ENCODE results near the gene AMER3. TPM values are rescaled to one million over a fixed set of nuclear protein-coding genes. Genes with fewer than 3 reads are reported as not detected.

The AMER3 gene
- total and polyA plus RNA-seq, 2 of the 4 experiments (the other 2 are of a cell fraction) = not detected

DNA sequence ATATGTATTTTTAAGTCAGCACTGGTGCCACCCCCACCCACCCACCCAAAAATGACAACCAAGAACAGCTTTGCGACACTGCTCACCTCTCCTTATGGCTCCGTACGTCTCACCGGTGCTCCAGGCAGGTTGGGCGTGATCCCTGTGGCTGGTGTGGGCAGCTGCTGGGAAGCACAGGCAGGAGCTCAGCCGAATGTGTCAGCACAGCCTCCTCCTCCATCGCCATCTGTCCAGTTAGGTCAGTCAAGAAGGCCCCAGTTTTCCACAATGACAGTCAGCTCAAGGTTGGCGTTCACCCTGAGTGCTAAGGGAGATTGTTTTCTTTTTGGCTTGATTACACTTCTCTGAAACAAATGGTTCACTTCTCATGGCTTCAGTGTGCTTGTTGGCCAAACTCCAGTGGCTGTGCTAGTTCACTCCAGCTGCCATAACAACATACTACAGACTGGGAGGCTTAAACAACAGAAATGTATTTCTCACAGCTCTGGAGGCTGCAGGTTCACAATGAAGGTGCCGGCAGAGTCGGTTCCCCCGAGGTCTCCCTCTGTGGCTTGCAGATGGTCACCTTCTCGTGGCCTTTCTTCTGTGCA lies 30.2 kb downstream of the AMER3 start:
- H3K79me1 ChIP-seq (ENCODE audit: low read depth in 1 of 2, low read length in 2 of 2) = no peaks in the 10 kb centered on the region
- in situ Hi-C loops (cut with MboI; ENCODE audit: low sequenced_read_pairs) = no loop called here
- no TSS peak for BruUV-seq (replicated peaks)

More for the DNA sequence above, 30.2 kb downstream of the AMER3 start:
- TF ChIP-seq MAZ (IDR thresholded peaks at IDR 0.05; ENCODE audit: borderline replicate concordance, low read depth, low read length) (no peak), SMC3 (IDR thresholded peaks at IDR 0.05; ENCODE audit: low read depth, low read length) (no peak), NFE2L2 (IDR thresholded peaks at IDR 0.05; ENCODE audit: low read depth, low read length) (no peak), MAFK (IDR thresholded peaks at IDR 0.05; ENCODE audit: low read depth, low read length) (no peak), MXI1 (IDR thresholded peaks at IDR 0.05; ENCODE audit: borderline replicate concordance, low read depth, low read length) (no peak), CEBPB (IDR thresholded peaks at IDR 0.05; ENCODE audit: low read depth, low read length) (no peak), POLR2A (IDR thresholded peaks at IDR 0.05; ENCODE audit: low read depth, low read length) (no peak), CHD1 (IDR thresholded peaks at IDR 0.05; ENCODE audit: low read depth, low read length) (no peak), FOS (IDR thresholded peaks at IDR 0.05; ENCODE audit: low read depth, low read length) (no peak), BHLHE40 (IDR thresholded peaks at IDR 0.05; ENCODE audit: low read depth, low read length) (no peak), RAD21 (IDR thresholded peaks at IDR 0.05; ENCODE audit: low read length) (no peak), RFX5 (IDR thresholded peaks at IDR 0.05; ENCODE audit: low read depth, low read length) (no peak), RCOR1 (IDR thresholded peaks at IDR 0.05; ENCODE audit: insufficient replicate concordance, low read length) (no peak)
- TF ChIP-seq, protein P1, sequence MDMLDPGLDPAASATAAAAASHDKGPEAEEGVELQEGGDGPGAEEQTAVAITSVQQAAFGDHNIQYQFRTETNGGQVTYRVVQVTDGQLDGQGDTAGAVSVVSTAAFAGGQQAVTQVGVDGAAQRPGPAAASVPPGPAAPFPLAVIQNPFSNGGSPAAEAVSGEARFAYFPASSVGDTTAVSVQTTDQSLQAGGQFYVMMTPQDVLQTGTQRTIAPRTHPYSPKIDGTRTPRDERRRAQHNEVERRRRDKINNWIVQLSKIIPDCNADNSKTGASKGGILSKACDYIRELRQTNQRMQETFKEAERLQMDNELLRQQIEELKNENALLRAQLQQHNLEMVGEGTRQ (IDR thresholded peaks at IDR 0.05; ENCODE audit: low read depth, low read length) = no peak
- TF ChIP-seq, protein P2, sequence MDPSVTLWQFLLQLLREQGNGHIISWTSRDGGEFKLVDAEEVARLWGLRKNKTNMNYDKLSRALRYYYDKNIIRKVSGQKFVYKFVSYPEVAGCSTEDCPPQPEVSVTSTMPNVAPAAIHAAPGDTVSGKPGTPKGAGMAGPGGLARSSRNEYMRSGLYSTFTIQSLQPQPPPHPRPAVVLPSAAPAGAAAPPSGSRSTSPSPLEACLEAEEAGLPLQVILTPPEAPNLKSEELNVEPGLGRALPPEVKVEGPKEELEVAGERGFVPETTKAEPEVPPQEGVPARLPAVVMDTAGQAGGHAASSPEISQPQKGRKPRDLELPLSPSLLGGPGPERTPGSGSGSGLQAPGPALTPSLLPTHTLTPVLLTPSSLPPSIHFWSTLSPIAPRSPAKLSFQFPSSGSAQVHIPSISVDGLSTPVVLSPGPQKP (IDR thresholded peaks at IDR 0.05; ENCODE audit: borderline replicate concordance, low read depth, low read length) = no peak
- TF ChIP-seq, protein P3, sequence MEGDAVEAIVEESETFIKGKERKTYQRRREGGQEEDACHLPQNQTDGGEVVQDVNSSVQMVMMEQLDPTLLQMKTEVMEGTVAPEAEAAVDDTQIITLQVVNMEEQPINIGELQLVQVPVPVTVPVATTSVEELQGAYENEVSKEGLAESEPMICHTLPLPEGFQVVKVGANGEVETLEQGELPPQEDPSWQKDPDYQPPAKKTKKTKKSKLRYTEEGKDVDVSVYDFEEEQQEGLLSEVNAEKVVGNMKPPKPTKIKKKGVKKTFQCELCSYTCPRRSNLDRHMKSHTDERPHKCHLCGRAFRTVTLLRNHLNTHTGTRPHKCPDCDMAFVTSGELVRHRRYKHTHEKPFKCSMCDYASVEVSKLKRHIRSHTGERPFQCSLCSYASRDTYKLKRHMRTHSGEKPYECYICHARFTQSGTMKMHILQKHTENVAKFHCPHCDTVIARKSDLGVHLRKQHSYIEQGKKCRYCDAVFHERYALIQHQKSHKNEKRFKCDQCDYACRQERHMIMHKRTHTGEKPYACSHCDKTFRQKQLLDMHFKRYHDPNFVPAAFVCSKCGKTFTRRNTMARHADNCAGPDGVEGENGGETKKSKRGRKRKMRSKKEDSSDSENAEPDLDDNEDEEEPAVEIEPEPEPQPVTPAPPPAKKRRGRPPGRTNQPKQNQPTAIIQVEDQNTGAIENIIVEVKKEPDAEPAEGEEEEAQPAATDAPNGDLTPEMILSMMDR (conservative IDR thresholded peaks at IDR 0.05; ENCODE audit: low read depth, low read length) = no peak
- no peaks in the 10 kb centered on the region for H4K20me1 ChIP-seq (ENCODE audit: insufficient read depth, low read length)
- no peaks in the 10 kb centered on the region for H3K27me3 ChIP-seq (ENCODE audit: control insufficient read depth, insufficient read depth, low read length)
- DNase-seq = no peak
- ChIA-PET POLR2A (ENCODE audit: unreplicated experiment) (no interaction called here), CTCF (no interaction called here)
- H3K36me3 ChIP-seq (ENCODE audit: control insufficient read depth, insufficient read depth, low read length) = no peaks in the 10 kb centered on the region
- H2AK9ac ChIP-seq (replicated peaks; ENCODE audit: low read depth, low read length, poor library complexity) = no peak overlapping the region
- H2BK15ac ChIP-seq (ENCODE audit: low read depth, low read length) = no peak overlapping the region
- no peaks in the 10 kb centered on the region for H3K4me1 ChIP-seq (ENCODE audit: control insufficient read depth, insufficient read depth, low read length)
- H3K9ac ChIP-seq (ENCODE audit: low read depth, low read length) = no peak overlapping the region
- no peak overlapping the region for H3K4me3 ChIP-seq (ENCODE audit: insufficient read depth, low read depth, low read length)
- H3K27ac ChIP-seq (ENCODE audit: insufficient read depth, low read length) = no peak overlapping the region
- intact Hi-C loops (cut with micrococcal nuclease) = no loop called here
- no peak overlapping the region for H4K8ac ChIP-seq (ENCODE audit: low read depth in 2 of 2, low read length in 2 of 2)
- no peak overlapping the region for H2BK120ac ChIP-seq (ENCODE audit: low read depth, low read length)
- no peak overlapping the region for H3K23ac ChIP-seq (ENCODE audit: low read depth, low read length)
- no peak overlapping the region for H3K18ac ChIP-seq (ENCODE audit: low read depth, low read length)
- H3K4ac ChIP-seq (ENCODE audit: low read depth, low read length) = no peak overlapping the region
- H3K56ac ChIP-seq (ENCODE audit: extremely low read depth, insufficient read depth, low read length) = no peak overlapping the region
- no peak overlapping the region for H2AK5ac ChIP-seq (ENCODE audit: low read depth, low read length)
- no peaks in the 10 kb centered on the region for H3K9me1 ChIP-seq (ENCODE audit: insufficient read depth, low read length)
- no peak overlapping the region for H4K5ac ChIP-seq (ENCODE audit: low read depth, low read length)
- H3K4me2 ChIP-seq (ENCODE audit: low read depth, low read length) = no peak overlapping the region
- H3K9me3 ChIP-seq (ENCODE audit: control insufficient read depth, insufficient read depth, low read length) = no peaks in the 10 kb centered on the region
- no peak overlapping the region for H2BK20ac ChIP-seq (ENCODE audit: low read depth, low read length)
- dilution Hi-C loops (cut with HindIII; ENCODE audit: low sequenced_read_pairs, unreplicated experiment) = no loop called here
- no peak overlapping the region for H2BK5ac ChIP-seq (ENCODE audit: low read depth, low read length, poor library complexity, severe bottlenecking)
- H2AFZ ChIP-seq (replicated peaks; ENCODE audit: low read length, poor library complexity) = no peak overlapping the region
- H4K91ac ChIP-seq (ENCODE audit: insufficient read depth, low read depth, low read length) = no peak overlapping the region
- no peak overlapping the region for H3K14ac ChIP-seq (replicated peaks; ENCODE audit: low read depth, low read length)
- no peak for ATAC-seq (ENCODE audit: low read depth)
- 60% methylated on average over 3 of the region's 12 CpGs; no CpG with 5 or more reads in 1 of the 2 experiments for WGBS, 2 experiments (ENCODE audit: extremely low coverage in 2 of 2, insufficient read length in 1 of 2)
